GM12878 (cell line): Measurements from ENCODE around the gene YIPF4.

Source experiments
- EP300 ChIP-seq, 2 experiments: fragments of 150-350 bp in 1 of 2; IDR thresholded peaks; 2 replicates each; pipeline ENCODE4 v1.6.1; 2011 to 2012; ENCODE audit warnings: low read depth in 2 of 2, low read length in 2 of 2, borderline replicate concordance in 1 of 2, improper control_type of control experiment in 1 of 2, inconsistent platforms in 1 of 2; ENCODE audit not compliant: control insufficient read depth in 1 of 2
- HCFC1 ChIP-seq: fragments of 150-350 bp; IDR thresholded peaks from 2 replicates; pipeline ENCODE4 v1.6.1; 2014; ENCODE audit warnings: low read length
- KDM1A ChIP-seq: fragments of 200-600 bp; sonication (generic); IDR thresholded peaks from 2 replicates; pipeline ENCODE4 v1.6.1; 2016; ENCODE audit warnings: borderline replicate concordance
- NBN ChIP-seq: fragments of 450-650 bp; IDR thresholded peaks from 2 replicates; pipeline ENCODE4 v1.6.1; 2016
- POLR2A ChIP-seq: IDR thresholded peaks from 2 replicates; pipeline ENCODE4 v1.6.1; 2011; ENCODE audit warnings: low read depth, mild to moderate bottlenecking, low read length
- RB1 ChIP-seq: fragments of 450-650 bp; formaldehyde crosslinking; IDR thresholded peaks from 2 replicates; pipeline ENCODE4 v1.6.1; 2017; ENCODE audit warnings: mild to moderate bottlenecking, borderline replicate concordance
- SKIL ChIP-seq: fragments of 450-650 bp; IDR thresholded peaks from 2 replicates; pipeline ENCODE4 v1.6.1; 2017; ENCODE audit warnings: mild to moderate bottlenecking, low read depth, inconsistent platforms; ENCODE audit not compliant: poor library complexity, severe bottlenecking
- WRNIP1 ChIP-seq: IDR thresholded peaks from 2 replicates; pipeline ENCODE4 v1.6.1; 2011; ENCODE audit warnings: low read depth, low read length, improper control_type of control experiment, borderline replicate concordance
- TF ChIP-seq, protein P1 (sequence below), 3 experiments: IDR thresholded peaks in 2 of 3; conservative IDR thresholded peaks in 1 of 3; 2 replicates each; pipeline ENCODE4 v1.5.1; 2011; ENCODE audit warnings: low read depth in 3 of 3, low read length in 3 of 3, mild to moderate bottlenecking in 3 of 3, control low read depth in 2 of 3, moderate library complexity in 2 of 3, inconsistent platforms in 1 of 3, mixed read lengths in 1 of 3; ENCODE audit not compliant: control insufficient read depth in 2 of 3, insufficient read depth in 1 of 3; ENCODE audit errors: extremely low read depth in 1 of 3

- TF ChIP-seq POLR2A, result no peak
- no peak for TF ChIP-seq WRNIP1
- TF ChIP-seq, protein P1, sequence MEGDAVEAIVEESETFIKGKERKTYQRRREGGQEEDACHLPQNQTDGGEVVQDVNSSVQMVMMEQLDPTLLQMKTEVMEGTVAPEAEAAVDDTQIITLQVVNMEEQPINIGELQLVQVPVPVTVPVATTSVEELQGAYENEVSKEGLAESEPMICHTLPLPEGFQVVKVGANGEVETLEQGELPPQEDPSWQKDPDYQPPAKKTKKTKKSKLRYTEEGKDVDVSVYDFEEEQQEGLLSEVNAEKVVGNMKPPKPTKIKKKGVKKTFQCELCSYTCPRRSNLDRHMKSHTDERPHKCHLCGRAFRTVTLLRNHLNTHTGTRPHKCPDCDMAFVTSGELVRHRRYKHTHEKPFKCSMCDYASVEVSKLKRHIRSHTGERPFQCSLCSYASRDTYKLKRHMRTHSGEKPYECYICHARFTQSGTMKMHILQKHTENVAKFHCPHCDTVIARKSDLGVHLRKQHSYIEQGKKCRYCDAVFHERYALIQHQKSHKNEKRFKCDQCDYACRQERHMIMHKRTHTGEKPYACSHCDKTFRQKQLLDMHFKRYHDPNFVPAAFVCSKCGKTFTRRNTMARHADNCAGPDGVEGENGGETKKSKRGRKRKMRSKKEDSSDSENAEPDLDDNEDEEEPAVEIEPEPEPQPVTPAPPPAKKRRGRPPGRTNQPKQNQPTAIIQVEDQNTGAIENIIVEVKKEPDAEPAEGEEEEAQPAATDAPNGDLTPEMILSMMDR (IDR thresholded peaks at IDR 0.05 in 2 of 3, conservative IDR thresholded peaks at IDR 0.05 in 1 of 3; ENCODE audit: control insufficient read depth in 2 of 3, extremely low read depth in 1 of 3, insufficient read depth in 1 of 3, low read depth in 3 of 3, low read length in 3 of 3), result no peak
- no peak for TF ChIP-seq RB1
- no peak for TF ChIP-seq HCFC1
- TF ChIP-seq SKIL, result no peak
- TF ChIP-seq KDM1A, result no peak
- no peak for TF ChIP-seq EP300 (IDR thresholded peaks at IDR 0.05; ENCODE audit: borderline replicate concordance in 1 of 2, control insufficient read depth in 1 of 2, low read depth in 2 of 2, low read length in 2 of 2)
- no peak for TF ChIP-seq NBN
Measured at GRCh38 chr2:32274289-32274688, 3.4 kb upstream of the YIPF4 start.
